Measurements from ENCODE around the gene CMPK2. TPM values are rescaled to one million over a fixed set of nuclear protein-coding genes. Genes with fewer than 3 reads are reported as not detected.

Gene CMPK2
- total and polyA plus RNA-seq, 9 of the 15 experiments (the other 6 are each of a cell fraction or from before 2014, with no cell fraction given) = 2.6 to 10.5 (median 5.0) TPM

GRCh38 chr2:6885968-6886367 is 20.3 kb upstream of the CMPK2 start (continued):
- TF ChIP-seq SP2 (IDR thresholded peaks at IDR 0.05; ENCODE audit: extremely low read depth, low read depth, low read length, poor library complexity, severe bottlenecking) (no peak), PYGO2 (tag; IDR thresholded peaks at IDR 0.05) (no peak), EGR1 (conservative IDR thresholded peaks at IDR 0.05) (no peak), HOMEZ (CRISPR knock-in tag; IDR thresholded peaks at IDR 0.05) (no peak), CBFA2T2 (conservative IDR thresholded peaks at IDR 0.05) (peak; percentile 82), ZNF830 (CRISPR knock-in tag; IDR thresholded peaks at IDR 0.05) (no peak), TCF7 (IDR thresholded peaks at IDR 0.05; ENCODE audit: borderline replicate concordance) (no peak), ZNF644 (tag; IDR thresholded peaks at IDR 0.05; ENCODE audit: low read depth) (no peak), SP1 (CRISPR knock-in tag; IDR thresholded peaks at IDR 0.05) (no peak), ZNF77 (CRISPR knock-in tag; IDR thresholded peaks at IDR 0.05) (no peak), KAT8 (IDR thresholded peaks at IDR 0.05; ENCODE audit: low read depth) (no peak), GABPB1 (CRISPR knock-in tag; IDR thresholded peaks at IDR 0.05) (no peak), HMGXB4 (CRISPR knock-in tag; IDR thresholded peaks at IDR 0.05) (no peak), ZNF41 (CRISPR knock-in tag; conservative IDR thresholded peaks at IDR 0.05) (no peak), ZNF184 (CRISPR knock-in tag; IDR thresholded peaks at IDR 0.05) (no peak), RBM17 (IDR thresholded peaks at IDR 0.05; ENCODE audit: borderline replicate concordance, low read depth, low read length) (no peak), TRIM28 (IDR thresholded peaks at IDR 0.05) (0 out of 2 replicates have a peak, but pooled peaks have one; percentile 15), RBM34 (IDR thresholded peaks at IDR 0.05; ENCODE audit: borderline replicate concordance, insufficient read depth, low read length) (no peak), ETV6 (IDR thresholded peaks at IDR 0.05; ENCODE audit: borderline replicate concordance in 1 of 2, low read depth in 2 of 2, low read length in 1 of 2) (no peak), ETV6 (CRISPR knock-in tag; IDR thresholded peaks at IDR 0.05; ENCODE audit: borderline replicate concordance) (no peak), SRSF3 (IDR thresholded peaks at IDR 0.05; ENCODE audit: insufficient read depth, low read length) (no peak), ZNF707 (CRISPR knock-in tag; conservative IDR thresholded peaks at IDR 0.05) (no peak), CEBPG (CRISPR knock-in tag; IDR thresholded peaks at IDR 0.05) (no peak), CEBPG (tag; conservative IDR thresholded peaks at IDR 0.05 in 1 of 2, IDR thresholded peaks at IDR 0.05 in 1 of 2) (no peak), ARID3B (CRISPR knock-in tag; IDR thresholded peaks at IDR 0.05; ENCODE audit: borderline replicate concordance) (no peak), ZNF79 (CRISPR knock-in tag; IDR thresholded peaks at IDR 0.05; ENCODE audit: low read depth) (no peak)

Measured in K562 (cell line).